ENCODE measurements around the gene AHSP.

DNA sequence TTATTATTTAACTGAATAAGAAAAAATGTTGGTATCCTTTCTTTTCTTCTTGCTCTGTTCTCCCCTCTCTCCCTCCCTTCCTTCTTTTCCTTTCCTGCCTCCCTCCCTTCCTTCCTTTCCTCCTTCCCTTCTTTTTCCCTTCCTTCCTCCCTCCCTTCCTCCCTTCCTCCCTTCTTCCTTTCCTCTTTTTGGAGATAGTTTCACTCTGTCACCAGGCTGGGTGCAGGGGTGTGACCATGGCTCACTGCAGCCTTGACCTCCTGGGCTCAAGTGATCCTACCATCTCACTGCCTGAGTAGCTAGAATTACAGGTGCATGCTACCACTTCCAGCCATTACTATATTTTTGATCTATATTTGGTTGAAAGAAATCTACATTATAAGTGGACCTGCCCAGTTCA lies 13.8 kb upstream of the AHSP start:
- TF ChIP-seq CTCF (IDR thresholded peaks at IDR 0.05; ENCODE audit: low read depth, low read length) (no peak), EZH2phosphoT487 (IDR thresholded peaks at IDR 0.05; ENCODE audit: low read depth) (no peak)
